SK-N-SH treated with all-trans-retinoic acid at 6 μM for 48 hours (cell line): ENCODE results near the gene CD3E.
"Not testable (repeated sequence)": the region's sequence is repeated elsewhere in the genome, so short reads cannot be mapped to it uniquely, and the experiment has no call there.

Source experiments
- ATAC-seq: fragments of 200-7000 bp; cut with Tn5 transposase; 3 replicates; pipeline ENCODE4 v1.9.1; 2020; ENCODE audit warnings: mild to moderate bottlenecking, moderate library complexity
- ARNTL ChIP-seq: fragments of 450-650 bp; formaldehyde crosslinking; IDR thresholded peaks from 2 replicates; pipeline ENCODE4 v1.5.0; 2020; ENCODE audit warnings: low read depth, mild to moderate bottlenecking, moderate library complexity, borderline replicate concordance
- CSDC2 ChIP-seq: fragments of 250-450 bp; sonication (Bioruptor Pico); IDR thresholded peaks from 2 replicates; pipeline ENCODE4 v1.5.0; 2020; ENCODE audit warnings: mild to moderate bottlenecking, moderate library complexity
- ESRRG ChIP-seq: fragments of 250-450 bp; sonication (Bioruptor Pico); IDR thresholded peaks from 2 replicates; pipeline ENCODE4 v1.6.1; 2021; ENCODE audit warnings: mild to moderate bottlenecking
- GLIS3 ChIP-seq: fragments of 250-450 bp; sonication (Bioruptor Pico); IDR thresholded peaks from 2 replicates; pipeline ENCODE4 v1.5.0; 2020; ENCODE audit warnings: mild to moderate bottlenecking, moderate library complexity
- ISL1 ChIP-seq: fragments of 250-450 bp; sonication (Bioruptor Pico); IDR thresholded peaks from 2 replicates; pipeline ENCODE4 v2.1.2; 2022; ENCODE audit warnings: mild to moderate bottlenecking, moderate library complexity
- OSR1 ChIP-seq: fragments of 250-450 bp; sonication (Bioruptor Pico); IDR thresholded peaks from 2 replicates; pipeline ENCODE4 v1.8.0; 2022; ENCODE audit warnings: moderate library complexity, mild to moderate bottlenecking, inconsistent platforms
- RARB ChIP-seq: fragments of 250-450 bp; sonication (Bioruptor Pico); IDR thresholded peaks from 2 replicates; pipeline ENCODE4 v1.8.0; 2021; ENCODE audit warnings: mild to moderate bottlenecking, moderate library complexity
- TCF4 ChIP-seq: fragments of 250-450 bp; sonication (Bioruptor Pico); IDR thresholded peaks from 2 replicates; pipeline ENCODE4 v1.8.0; 2021; ENCODE audit warnings: mild to moderate bottlenecking, moderate library complexity, borderline replicate concordance
- TOX ChIP-seq: fragments of 250-450 bp; sonication (Bioruptor Pico); IDR thresholded peaks from 2 replicates; pipeline ENCODE4 v1.8.0; 2021; ENCODE audit warnings: mild to moderate bottlenecking, moderate library complexity, borderline replicate concordance
- ZC3H10 ChIP-seq: fragments of 250-450 bp; sonication (Bioruptor Pico); IDR thresholded peaks from 2 replicates; pipeline ENCODE4 v1.5.1; 2021; ENCODE audit warnings: mild to moderate bottlenecking, moderate library complexity
- ZFP3 ChIP-seq: fragments of 250-450 bp; sonication (Bioruptor Pico); IDR thresholded peaks from 2 replicates; pipeline ENCODE4 v1.5.0; 2020; ENCODE audit warnings: mild to moderate bottlenecking, moderate library complexity
- ZFP30 ChIP-seq: fragments of 450-650 bp; formaldehyde crosslinking; IDR thresholded peaks from 2 replicates; pipeline ENCODE4 v1.5.0; 2022; ENCODE audit warnings: mild to moderate bottlenecking, moderate library complexity
- ZNF565 ChIP-seq: fragments of 450-650 bp; formaldehyde crosslinking; conservative IDR thresholded peaks from 2 replicates; pipeline ENCODE4 v1.5.0; 2020; ENCODE audit warnings: low read depth, mild to moderate bottlenecking, moderate library complexity
- ZNF70 ChIP-seq: fragments of 450-650 bp; formaldehyde crosslinking; IDR thresholded peaks from 2 replicates; pipeline ENCODE4 v1.5.0; 2020; ENCODE audit warnings: mild to moderate bottlenecking, moderate library complexity
- TF ChIP-seq, protein P1 (sequence below): fragments of 250-450 bp; sonication (Bioruptor Pico); IDR thresholded peaks from 2 replicates; pipeline ENCODE4 v1.8.0; 2020; ENCODE audit warnings: mild to moderate bottlenecking, moderate library complexity, borderline replicate concordance
- TF ChIP-seq, protein P2 (sequence below): fragments of 250-450 bp; sonication (Bioruptor Pico); IDR thresholded peaks from 2 replicates; pipeline ENCODE4 v1.8.0; 2021; ENCODE audit warnings: low read depth, mild to moderate bottlenecking, moderate library complexity, borderline replicate concordance
- TF ChIP-seq, protein P3 (sequence below): fragments of 250-450 bp; sonication (Bioruptor Pico); IDR thresholded peaks from 2 replicates; pipeline ENCODE4 v1.5.1; 2021; ENCODE audit warnings: mild to moderate bottlenecking, moderate library complexity
- TF ChIP-seq, protein P4 (sequence below): fragments of 250-450 bp; sonication (Bioruptor Pico); IDR thresholded peaks from 2 replicates; pipeline ENCODE4 v1.5.0; 2020; ENCODE audit warnings: mild to moderate bottlenecking, moderate library complexity
- TF ChIP-seq, protein P5 (sequence below): fragments of 250-450 bp; sonication (Bioruptor Pico); IDR thresholded peaks from 2 replicates; pipeline ENCODE4 v1.5.1; 2020; ENCODE audit warnings: low read depth, mild to moderate bottlenecking, moderate library complexity

Gene CD3E

DNA sequence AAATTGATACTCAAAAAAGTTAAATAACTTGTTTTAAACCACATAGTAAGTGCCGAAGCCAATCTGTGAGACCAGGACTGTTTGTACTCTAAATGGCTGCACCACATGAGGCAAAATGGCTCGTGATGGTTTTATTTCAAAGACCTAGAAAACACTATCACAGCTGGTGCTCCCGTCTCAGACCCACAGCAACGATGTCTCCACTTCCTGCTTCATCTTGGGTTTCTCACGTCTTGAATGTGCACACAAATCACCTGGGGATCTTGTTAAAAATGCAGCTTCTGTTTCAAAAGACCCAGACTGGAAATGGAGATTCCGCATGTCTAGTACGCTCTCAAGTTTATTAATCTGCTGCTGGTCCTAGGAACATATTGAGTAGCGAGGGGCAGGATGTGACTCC lies 1.2 kb downstream of the CD3E start (continued):
- TF ChIP-seq, protein P1, sequence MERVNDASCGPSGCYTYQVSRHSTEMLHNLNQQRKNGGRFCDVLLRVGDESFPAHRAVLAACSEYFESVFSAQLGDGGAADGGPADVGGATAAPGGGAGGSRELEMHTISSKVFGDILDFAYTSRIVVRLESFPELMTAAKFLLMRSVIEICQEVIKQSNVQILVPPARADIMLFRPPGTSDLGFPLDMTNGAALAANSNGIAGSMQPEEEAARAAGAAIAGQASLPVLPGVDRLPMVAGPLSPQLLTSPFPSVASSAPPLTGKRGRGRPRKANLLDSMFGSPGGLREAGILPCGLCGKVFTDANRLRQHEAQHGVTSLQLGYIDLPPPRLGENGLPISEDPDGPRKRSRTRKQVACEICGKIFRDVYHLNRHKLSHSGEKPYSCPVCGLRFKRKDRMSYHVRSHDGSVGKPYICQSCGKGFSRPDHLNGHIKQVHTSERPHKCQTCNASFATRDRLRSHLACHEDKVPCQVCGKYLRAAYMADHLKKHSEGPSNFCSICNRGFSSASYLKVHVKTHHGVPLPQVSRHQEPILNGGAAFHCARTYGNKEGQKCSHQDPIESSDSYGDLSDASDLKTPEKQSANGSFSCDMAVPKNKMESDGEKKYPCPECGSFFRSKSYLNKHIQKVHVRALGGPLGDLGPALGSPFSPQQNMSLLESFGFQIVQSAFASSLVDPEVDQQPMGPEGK, result no peak
- TF ChIP-seq ISL1, result no peak
- TF ChIP-seq, all 23 proteins: peak for 0

DNA sequence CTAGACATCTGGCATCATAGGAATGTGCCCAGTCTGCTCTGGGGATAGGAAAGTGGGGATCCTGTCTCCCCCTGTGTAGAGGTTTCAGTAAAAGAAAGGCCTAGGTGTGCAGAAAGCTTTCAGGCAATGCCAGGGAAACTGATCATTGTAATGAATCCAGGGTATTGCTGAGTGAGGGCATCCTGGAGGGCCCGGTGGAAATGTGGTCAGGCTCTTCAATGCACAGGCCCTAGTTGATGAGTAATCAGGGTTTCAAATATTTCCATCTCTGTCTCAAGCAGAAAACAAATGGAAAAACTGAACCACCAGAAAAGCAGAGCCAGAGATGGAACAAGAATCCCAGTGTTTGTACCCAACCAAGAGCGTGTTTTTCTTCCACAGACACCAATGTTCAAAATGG lies 2.0 kb downstream of the CD3E start:
- no peak for TF ChIP-seq ZC3H10 (CRISPR knock-in tag)
- no peak for TF ChIP-seq TOX
- TF ChIP-seq ZFP3 (CRISPR knock-in tag), result no peak
- TF ChIP-seq, protein P2, sequence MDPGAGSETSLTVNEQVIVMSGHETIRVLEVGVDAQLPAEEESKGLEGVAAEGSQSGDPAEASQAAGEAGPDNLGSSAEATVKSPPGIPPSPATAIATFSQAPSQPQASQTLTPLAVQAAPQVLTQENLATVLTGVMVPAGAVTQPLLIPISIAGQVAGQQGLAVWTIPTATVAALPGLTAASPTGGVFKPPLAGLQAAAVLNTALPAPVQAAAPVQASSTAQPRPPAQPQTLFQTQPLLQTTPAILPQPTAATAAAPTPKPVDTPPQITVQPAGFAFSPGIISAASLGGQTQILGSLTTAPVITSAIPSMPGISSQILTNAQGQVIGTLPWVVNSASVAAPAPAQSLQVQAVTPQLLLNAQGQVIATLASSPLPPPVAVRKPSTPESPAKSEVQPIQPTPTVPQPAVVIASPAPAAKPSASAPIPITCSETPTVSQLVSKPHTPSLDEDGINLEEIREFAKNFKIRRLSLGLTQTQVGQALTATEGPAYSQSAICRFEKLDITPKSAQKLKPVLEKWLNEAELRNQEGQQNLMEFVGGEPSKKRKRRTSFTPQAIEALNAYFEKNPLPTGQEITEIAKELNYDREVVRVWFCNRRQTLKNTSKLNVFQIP (CRISPR knock-in tag), result no peak
- no peak for TF ChIP-seq GLIS3
- no peak for TF ChIP-seq ESRRG
- TF ChIP-seq, protein P1, result no peak
- no peak for TF ChIP-seq ZNF565 (CRISPR knock-in tag)
- no peak for TF ChIP-seq ARNTL
- TF ChIP-seq, protein P3, sequence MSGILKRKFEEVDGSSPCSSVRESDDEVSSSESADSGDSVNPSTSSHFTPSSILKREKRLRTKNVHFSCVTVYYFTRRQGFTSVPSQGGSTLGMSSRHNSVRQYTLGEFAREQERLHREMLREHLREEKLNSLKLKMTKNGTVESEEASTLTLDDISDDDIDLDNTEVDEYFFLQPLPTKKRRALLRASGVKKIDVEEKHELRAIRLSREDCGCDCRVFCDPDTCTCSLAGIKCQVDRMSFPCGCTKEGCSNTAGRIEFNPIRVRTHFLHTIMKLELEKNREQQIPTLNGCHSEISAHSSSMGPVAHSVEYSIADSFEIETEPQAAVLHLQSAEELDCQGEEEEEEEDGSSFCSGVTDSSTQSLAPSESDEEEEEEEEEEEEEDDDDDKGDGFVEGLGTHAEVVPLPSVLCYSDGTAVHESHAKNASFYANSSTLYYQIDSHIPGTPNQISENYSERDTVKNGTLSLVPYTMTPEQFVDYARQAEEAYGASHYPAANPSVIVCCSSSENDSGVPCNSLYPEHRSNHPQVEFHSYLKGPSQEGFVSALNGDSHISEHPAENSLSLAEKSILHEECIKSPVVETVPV, result no peak
- TF ChIP-seq, protein P4, sequence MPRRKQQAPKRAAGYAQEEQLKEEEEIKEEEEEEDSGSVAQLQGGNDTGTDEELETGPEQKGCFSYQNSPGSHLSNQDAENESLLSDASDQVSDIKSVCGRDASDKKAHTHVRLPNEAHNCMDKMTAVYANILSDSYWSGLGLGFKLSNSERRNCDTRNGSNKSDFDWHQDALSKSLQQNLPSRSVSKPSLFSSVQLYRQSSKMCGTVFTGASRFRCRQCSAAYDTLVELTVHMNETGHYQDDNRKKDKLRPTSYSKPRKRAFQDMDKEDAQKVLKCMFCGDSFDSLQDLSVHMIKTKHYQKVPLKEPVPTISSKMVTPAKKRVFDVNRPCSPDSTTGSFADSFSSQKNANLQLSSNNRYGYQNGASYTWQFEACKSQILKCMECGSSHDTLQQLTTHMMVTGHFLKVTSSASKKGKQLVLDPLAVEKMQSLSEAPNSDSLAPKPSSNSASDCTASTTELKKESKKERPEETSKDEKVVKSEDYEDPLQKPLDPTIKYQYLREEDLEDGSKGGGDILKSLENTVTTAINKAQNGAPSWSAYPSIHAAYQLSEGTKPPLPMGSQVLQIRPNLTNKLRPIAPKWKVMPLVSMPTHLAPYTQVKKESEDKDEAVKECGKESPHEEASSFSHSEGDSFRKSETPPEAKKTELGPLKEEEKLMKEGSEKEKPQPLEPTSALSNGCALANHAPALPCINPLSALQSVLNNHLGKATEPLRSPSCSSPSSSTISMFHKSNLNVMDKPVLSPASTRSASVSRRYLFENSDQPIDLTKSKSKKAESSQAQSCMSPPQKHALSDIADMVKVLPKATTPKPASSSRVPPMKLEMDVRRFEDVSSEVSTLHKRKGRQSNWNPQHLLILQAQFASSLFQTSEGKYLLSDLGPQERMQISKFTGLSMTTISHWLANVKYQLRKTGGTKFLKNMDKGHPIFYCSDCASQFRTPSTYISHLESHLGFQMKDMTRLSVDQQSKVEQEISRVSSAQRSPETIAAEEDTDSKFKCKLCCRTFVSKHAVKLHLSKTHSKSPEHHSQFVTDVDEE (CRISPR knock-in tag), result no peak
- no peak for ATAC-seq

DNA sequence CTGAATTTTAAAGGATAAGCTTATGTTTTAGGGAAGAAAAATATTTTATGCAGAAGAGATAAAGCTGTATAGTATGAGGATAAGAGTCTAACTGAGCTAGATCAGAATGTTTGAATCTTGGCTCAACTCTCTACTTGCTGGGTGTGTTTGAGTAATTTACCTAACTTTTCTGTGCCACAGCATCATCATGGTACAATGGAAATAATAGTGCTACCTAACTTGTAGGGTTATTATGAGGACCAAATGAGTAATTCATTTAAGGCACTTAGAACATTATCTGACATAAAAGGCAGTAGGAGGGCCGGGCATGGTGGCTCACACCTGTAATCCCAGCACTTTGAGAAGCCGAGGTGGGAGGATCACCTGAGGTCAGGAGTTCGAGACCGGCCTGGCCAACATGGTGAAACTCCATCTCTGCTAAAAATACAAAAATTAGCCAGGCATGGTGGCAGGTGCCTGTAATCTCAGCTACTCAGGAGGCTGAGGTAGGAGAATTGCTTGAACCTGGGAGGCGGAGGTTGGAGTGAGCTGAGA lies 4.5 kb downstream of the CD3E start:
- ATAC-seq, result not testable (repeated sequence)

DNA sequence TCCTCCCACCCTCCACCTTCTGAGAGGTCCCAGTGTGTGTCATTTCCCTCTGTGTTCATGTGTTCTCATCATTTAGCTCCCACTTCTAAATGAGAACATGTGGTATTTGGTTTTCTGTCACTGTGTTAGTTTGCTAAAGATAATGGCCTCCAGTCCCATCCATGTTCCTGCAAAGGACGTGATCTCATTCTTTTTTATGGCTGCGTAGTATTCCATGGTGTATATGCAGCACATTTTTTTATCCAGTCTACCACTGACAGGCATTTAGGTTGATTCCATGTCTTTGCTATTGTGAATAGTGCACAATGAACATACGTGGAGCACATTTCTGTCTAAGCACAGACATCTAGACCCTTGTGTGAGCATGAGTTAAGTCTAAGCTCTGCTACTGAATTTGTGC lies 5.7 kb downstream of the CD3E start:
- TF ChIP-seq ZFP3 (CRISPR knock-in tag) (no peak), TCF4 (CRISPR knock-in tag) (no peak), ESRRG (no peak), OSR1 (CRISPR knock-in tag) (no peak), ZNF70 (no peak), RARB (no peak), ISL1 (no peak), CSDC2 (no peak), GLIS3 (no peak), ARNTL (no peak), ZC3H10 (CRISPR knock-in tag) (no peak), ZFP30 (CRISPR knock-in tag) (no peak)
- TF ChIP-seq, protein P1, result no peak
- TF ChIP-seq, protein P5, sequence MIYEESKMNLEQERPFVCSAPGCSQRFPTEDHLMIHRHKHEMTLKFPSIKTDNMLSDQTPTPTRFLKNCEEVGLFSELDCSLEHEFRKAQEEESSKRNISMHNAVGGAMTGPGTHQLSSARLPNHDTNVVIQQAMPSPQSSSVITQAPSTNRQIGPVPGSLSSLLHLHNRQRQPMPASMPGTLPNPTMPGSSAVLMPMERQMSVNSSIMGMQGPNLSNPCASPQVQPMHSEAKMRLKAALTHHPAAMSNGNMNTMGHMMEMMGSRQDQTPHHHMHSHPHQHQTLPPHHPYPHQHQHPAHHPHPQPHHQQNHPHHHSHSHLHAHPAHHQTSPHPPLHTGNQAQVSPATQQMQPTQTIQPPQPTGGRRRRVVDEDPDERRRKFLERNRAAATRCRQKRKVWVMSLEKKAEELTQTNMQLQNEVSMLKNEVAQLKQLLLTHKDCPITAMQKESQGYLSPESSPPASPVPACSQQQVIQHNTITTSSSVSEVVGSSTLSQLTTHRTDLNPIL (CRISPR knock-in tag), result no peak
- TF ChIP-seq, protein P3, result no peak
- ATAC-seq, result no peak
